Neural cell (in vitro differentiated cells): Measurements from ENCODE around the gene TET1.

Source experiments
- EP300 ChIP-seq: fragments of 450-650 bp; conservative IDR thresholded peaks from 2 replicates; pipeline ENCODE4 v1.6.1; 2014; ENCODE audit warnings: antibody characterized with exemption, mild to moderate bottlenecking, moderate library complexity; ENCODE audit not compliant: poor library complexity, severe bottlenecking
- EZH2 ChIP-seq: fragments of 200-600, 300-800 bp; shearing (Covaris generic), sonication (generic); IDR thresholded peaks from 2 replicates; pipeline ENCODE4 v1.6.1; 2014; ENCODE audit warnings: antibody characterized with exemption, low read length, borderline replicate concordance, mild to moderate bottlenecking; ENCODE audit not compliant: insufficient read depth, poor library complexity, severe bottlenecking
- POLR2AphosphoS5 ChIP-seq: IDR thresholded peaks from 2 replicates; pipeline ENCODE4 v1.6.1; 2012
- TF ChIP-seq, protein P1 (sequence below): fragments of 450-650 bp; IDR thresholded peaks from 2 replicates; pipeline ENCODE4 v1.5.1; 2014; ENCODE audit warnings: antibody characterized with exemption, mild to moderate bottlenecking, moderate library complexity; ENCODE audit not compliant: poor library complexity, severe bottlenecking
- TF ChIP-seq, protein P2 (sequence below): IDR thresholded peaks from 2 replicates; pipeline ENCODE4 v1.6.1; 2012; ENCODE audit warnings: borderline replicate concordance

DNA sequence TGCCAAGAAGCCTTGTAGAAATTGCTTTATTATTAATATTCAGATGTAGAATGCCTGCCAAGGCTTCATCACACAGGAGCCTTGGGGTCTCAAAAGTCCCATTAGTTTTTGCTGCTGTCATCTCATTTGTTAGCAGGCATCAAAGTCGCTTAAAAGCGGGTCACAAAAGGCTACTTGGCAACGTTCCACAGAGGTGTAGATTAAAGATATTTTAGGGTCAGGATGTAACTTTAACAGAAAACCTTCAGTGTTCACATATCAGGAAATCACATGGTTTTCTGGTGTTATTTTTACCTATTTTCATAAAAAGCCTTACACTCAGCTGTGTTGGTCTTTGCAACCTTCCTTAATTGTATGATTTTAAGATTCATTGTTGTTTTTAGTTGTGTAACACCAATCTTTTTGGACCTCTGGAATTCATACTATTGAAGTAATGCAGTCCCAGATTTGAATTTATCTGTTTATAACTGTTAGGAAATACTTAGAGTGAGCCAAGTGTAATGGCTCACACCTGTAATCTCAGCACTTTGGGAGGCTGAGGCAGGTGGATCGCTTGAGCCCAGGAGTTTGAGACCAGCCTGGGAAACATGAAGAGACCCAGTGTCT, 65.3 kb downstream of the TET1 start:
- TF ChIP-seq, protein P1, sequence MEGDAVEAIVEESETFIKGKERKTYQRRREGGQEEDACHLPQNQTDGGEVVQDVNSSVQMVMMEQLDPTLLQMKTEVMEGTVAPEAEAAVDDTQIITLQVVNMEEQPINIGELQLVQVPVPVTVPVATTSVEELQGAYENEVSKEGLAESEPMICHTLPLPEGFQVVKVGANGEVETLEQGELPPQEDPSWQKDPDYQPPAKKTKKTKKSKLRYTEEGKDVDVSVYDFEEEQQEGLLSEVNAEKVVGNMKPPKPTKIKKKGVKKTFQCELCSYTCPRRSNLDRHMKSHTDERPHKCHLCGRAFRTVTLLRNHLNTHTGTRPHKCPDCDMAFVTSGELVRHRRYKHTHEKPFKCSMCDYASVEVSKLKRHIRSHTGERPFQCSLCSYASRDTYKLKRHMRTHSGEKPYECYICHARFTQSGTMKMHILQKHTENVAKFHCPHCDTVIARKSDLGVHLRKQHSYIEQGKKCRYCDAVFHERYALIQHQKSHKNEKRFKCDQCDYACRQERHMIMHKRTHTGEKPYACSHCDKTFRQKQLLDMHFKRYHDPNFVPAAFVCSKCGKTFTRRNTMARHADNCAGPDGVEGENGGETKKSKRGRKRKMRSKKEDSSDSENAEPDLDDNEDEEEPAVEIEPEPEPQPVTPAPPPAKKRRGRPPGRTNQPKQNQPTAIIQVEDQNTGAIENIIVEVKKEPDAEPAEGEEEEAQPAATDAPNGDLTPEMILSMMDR: no peak
- no peak for TF ChIP-seq EZH2
- TF ChIP-seq EP300: no peak
- TF ChIP-seq POLR2AphosphoS5: no peak
- TF ChIP-seq, protein P2, sequence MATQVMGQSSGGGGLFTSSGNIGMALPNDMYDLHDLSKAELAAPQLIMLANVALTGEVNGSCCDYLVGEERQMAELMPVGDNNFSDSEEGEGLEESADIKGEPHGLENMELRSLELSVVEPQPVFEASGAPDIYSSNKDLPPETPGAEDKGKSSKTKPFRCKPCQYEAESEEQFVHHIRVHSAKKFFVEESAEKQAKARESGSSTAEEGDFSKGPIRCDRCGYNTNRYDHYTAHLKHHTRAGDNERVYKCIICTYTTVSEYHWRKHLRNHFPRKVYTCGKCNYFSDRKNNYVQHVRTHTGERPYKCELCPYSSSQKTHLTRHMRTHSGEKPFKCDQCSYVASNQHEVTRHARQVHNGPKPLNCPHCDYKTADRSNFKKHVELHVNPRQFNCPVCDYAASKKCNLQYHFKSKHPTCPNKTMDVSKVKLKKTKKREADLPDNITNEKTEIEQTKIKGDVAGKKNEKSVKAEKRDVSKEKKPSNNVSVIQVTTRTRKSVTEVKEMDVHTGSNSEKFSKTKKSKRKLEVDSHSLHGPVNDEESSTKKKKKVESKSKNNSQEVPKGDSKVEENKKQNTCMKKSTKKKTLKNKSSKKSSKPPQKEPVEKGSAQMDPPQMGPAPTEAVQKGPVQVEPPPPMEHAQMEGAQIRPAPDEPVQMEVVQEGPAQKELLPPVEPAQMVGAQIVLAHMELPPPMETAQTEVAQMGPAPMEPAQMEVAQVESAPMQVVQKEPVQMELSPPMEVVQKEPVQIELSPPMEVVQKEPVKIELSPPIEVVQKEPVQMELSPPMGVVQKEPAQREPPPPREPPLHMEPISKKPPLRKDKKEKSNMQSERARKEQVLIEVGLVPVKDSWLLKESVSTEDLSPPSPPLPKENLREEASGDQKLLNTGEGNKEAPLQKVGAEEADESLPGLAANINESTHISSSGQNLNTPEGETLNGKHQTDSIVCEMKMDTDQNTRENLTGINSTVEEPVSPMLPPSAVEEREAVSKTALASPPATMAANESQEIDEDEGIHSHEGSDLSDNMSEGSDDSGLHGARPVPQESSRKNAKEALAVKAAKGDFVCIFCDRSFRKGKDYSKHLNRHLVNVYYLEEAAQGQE: no peak
